Psoas muscle (tissue), 8 donors: Measurements from ENCODE around the gene LHX5. TPM values are rescaled to one million over a fixed set of nuclear protein-coding genes. Genes with fewer than 3 reads are reported as not detected.
"Not testable (repeated sequence)": the region's sequence is repeated elsewhere in the genome, so short reads cannot be mapped to it uniquely, and the experiment has no call there.

ENCODE experiments used
- ATAC-seq, 4 donors: fragments of 200-7000 bp; cut with Tn5 transposase; one replicate each; pipeline ENCODE4 v1.9.1; 2020; ENCODE audit warnings: moderate library complexity in 3 of 4, mild to moderate bottlenecking in 2 of 4
- DNase-seq, 2 donors: peaks; one replicate each; pipeline ENCODE4 v3.0.0-alpha.2; 2020
- H3K27ac ChIP-seq: fragments of 200-600 bp; one replicate; pipeline ENCODE4 v1.8.0; 2022
- H3K27me3 ChIP-seq, 3 donors: fragments of 200-600 bp in 1 of 3; one replicate each; pipeline versions ENCODE4 v1.6.1 to v1.8.0; 2013 to 2022; ENCODE audit warnings: low read length in 2 of 3, mild to moderate bottlenecking in 2 of 3, moderate library complexity in 1 of 3; ENCODE audit not compliant: insufficient read depth in 3 of 3
- H3K36me3 ChIP-seq, 2 donors: fragments of 200-600 bp in 1 of 2; one replicate each; pipeline versions ENCODE4 v1.6.1 to v1.8.0; 2013 to 2022; ENCODE audit warnings: low read depth in 1 of 2, mild to moderate bottlenecking in 1 of 2, moderate library complexity in 1 of 2; ENCODE audit not compliant: insufficient read depth in 1 of 2
- H3K4me1 ChIP-seq: fragments of 200-600 bp; one replicate; pipeline ENCODE4 v1.8.0; 2022
- H3K4me3 ChIP-seq: fragments of 200-600 bp; one replicate; pipeline ENCODE4 v1.8.0; 2022; ENCODE audit warnings: mild to moderate bottlenecking
- H3K9me3 ChIP-seq: fragments of 200-600 bp; one replicate; pipeline ENCODE4 v1.8.0; 2022
- CTCF ChIP-seq: fragments of 200-600 bp; IDR thresholded peaks from one replicate; pipeline ENCODE4 v1.8.0; 2022; ENCODE audit warnings: antibody characterized with exemption
- WGBS, 3 donors: extraction: QIAGEN DNeasy Blood & Tissue Kit; methylation state at CpG; one replicate each; pipeline versions ENCODE4 v1.1.6 to v1.1.7; 2013; 5-methylcytosine and 5-hydroxymethylcytosine counted together
- intact Hi-C, 2 donors: fragments of 100-400 bp; cut with DNase I; formaldehyde crosslinking; loops; one replicate each; pipeline versions ENCODE4 v1.11.0 to v1.14.2; 2022
- polyA plus RNA-seq, 3 donors: library from polyadenylated mRNA; stranded (reverse); fragments of 200-250 nt; gene quantifications; one replicate each; pipeline ENCODE4 v1.2.3, GENCODE V29; 2013
- total RNA-seq, 4 donors: library from RNA; stranded (reverse); fragmentation: NEBNext Ultra II Directional in 2 of 4; extraction: Animal tissue kit (Norgen Biotek cat#: 25700) in 2 of 4; gene quantifications; one replicate each; pipeline versions ENCODE4 v1.2.1 to v1.2.4, GENCODE V29; 2021 to 2023
- donor health status: healthy with polysubstance abuse.
- donor health status: DM: no; HTN: no; CAD: no; lungs with moderate emphysema.
- donor health status: Bipolar disorder and iron deficiency.
- donor health status: healthy.
- donor health status: DM: yes; HTN: yes; CAD: no.
- donor health status: DM: no; HTN: no; CAD: no.
- donor health status: DM: no; HTN: no; CAD: no.
- donor health status: DM: yes; HTN: yes; CAD: no.

Gene LHX5
- total and polyA plus RNA-seq, 7 donors: not detected

GRCh38 chr12:113500306-113500675, 28.6 kb upstream of the LHX5 start:
- H3K27me3 ChIP-seq: peaks cover 0 to 51% (median 9%) of the 10 kb centered on the region in 3 donors
- TF ChIP-seq CTCF: no peak
- no peak for ATAC-seq
- H3K36me3 ChIP-seq: no peaks in the 10 kb centered on the region
- intact Hi-C loops: no loop called here
- H3K27ac ChIP-seq: no peak overlapping the region
- H3K4me1 ChIP-seq: no peaks in the 10 kb centered on the region
- 18 to 25% (median 21%) methylated on average over 8 of the region's 8 CpGs for WGBS, 3 donors
- DNase-seq: no peak
- H3K9me3 ChIP-seq: no peaks in the 10 kb centered on the region
- H3K4me3 ChIP-seq: no peak overlapping the region

- peaks cover 0 to 51% (median 10%) of the 10 kb centered on the region in 3 donors for H3K27me3 ChIP-seq
- 53 to 65% (median 64%) methylated on average over 4 of the region's 4 CpGs for WGBS, 3 donors
- no peaks in the 10 kb centered on the region for H3K36me3 ChIP-seq
- ATAC-seq (no peak), DNase-seq (no peak)
- TF ChIP-seq CTCF: no peak
- H3K27ac ChIP-seq: no peak overlapping the region
- no peaks in the 10 kb centered on the region for H3K9me3 ChIP-seq
- H3K4me1 ChIP-seq: no peaks in the 10 kb centered on the region
- no peak overlapping the region for H3K4me3 ChIP-seq
- intact Hi-C loops: no loop called here
These were observed 26.8 kb upstream of the LHX5 start for GRCh38 chr12:113498490-113498889.

- Histone ChIP-seq H3K36me3 (no peaks in the 10 kb centered on the region), H3K27me3 (peaks cover 0 to 51% (median 10%) of the 10 kb centered on the region in 3 donors), H3K4me3 (no peak overlapping the region), H3K4me1 (no peaks in the 10 kb centered on the region), H3K9me3 (no peaks in the 10 kb centered on the region), H3K27ac (no peak overlapping the region)
- TF ChIP-seq CTCF: no peak
- intact Hi-C loops: no loop called here
- ATAC-seq (no peak), DNase-seq (no peak)
- 67 to 68% (median 67%) methylated on average over 7 of the region's 7 CpGs for WGBS, 3 donors
These were observed 26.0 kb upstream of the LHX5 start for GRCh38 chr12:113497693-113498092.

GRCh38 chr12:113495941-113496340, 24.3 kb upstream of the LHX5 start:
- intact Hi-C loops, H3K9me3 ChIP-seq, ATAC-seq, DNase-seq, H3K4me1 ChIP-seq, H3K36me3 ChIP-seq, H3K4me3 ChIP-seq, H3K27ac ChIP-seq: not testable (repeated sequence)
- WGBS, 3 donors: 88 to 92% (median 88%) methylated on average over 6 of the region's 6 CpGs
- H3K27me3 ChIP-seq: peaks cover 0 to 38% (median 7%) of the 10 kb centered on the region in 3 donors

- DNase-seq (no peak), ATAC-seq (no peak)
- Histone ChIP-seq H3K4me3 (no peak overlapping the region), H3K27me3 (peaks cover under 1 to 43% (median 5%) of the 10 kb centered on the region in 3 donors), H3K27ac (no peak overlapping the region), H3K4me1 (no peaks in the 10 kb centered on the region), H3K36me3 (no peaks in the 10 kb centered on the region), H3K9me3 (no peaks in the 10 kb centered on the region)
- no peak for TF ChIP-seq CTCF
- 66 to 79% (median 68%) methylated on average over 3 of the region's 3 CpGs for WGBS, 3 donors
- intact Hi-C loops: no loop called here
These were observed 16.7 kb upstream of the LHX5 start for GRCh38 chr12:113488322-113488721.
